DMS 273 (cell line): ENCODE results near the gene CYB5D1.

Experiments
- DNase-seq: peaks from one replicate; lab custom pipeline; 2025; ENCODE audit not compliant: unreplicated experiment; lab: John Stamatoyannopoulos, UW

The CYB5D1 gene

GRCh38 chr17:7885367-7886226 is 27.8 kb downstream of the CYB5D1 start:
- peak; percentile 61 for DNase-seq

DNA sequence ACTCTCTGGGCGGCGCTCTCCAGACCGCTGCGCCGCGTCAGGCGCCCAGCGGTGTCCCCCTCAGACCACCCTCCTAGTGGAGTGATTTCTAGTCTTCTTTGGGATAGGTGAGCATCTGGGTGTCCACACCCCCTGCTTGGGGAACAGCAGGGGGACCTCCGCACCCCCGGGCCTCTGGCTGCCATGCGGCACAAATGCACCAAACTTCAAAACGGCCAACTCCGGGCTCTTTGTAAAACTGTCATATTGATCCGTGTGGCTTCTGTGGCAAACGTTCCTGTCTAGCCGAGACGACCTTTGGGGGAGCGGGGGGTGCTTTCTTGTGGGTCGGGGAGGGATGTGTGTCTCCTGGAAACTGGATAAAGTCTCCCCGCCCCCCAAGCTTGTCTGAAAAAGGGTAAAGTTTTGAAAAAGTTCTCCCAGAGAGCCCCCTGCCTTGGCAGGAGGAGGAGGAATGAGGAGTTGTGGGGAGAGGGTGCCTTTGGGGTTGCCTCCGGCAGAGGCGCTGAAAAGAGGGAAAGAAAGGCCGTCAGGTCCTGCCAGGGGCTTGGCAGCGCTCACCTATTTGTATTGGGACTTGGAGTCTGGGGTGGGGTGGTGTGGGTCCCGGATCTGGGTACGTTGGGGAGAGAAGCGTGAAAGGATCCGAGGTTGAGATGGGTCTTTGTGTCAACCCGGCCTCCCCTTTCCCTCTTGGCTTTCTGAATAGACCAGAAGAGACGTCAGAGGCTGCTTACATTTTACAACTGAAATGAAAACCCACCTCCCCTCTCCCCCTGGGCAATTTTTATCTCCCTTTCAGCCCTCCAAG is 28.6 kb downstream of the CYB5D1 start:
- DNase-seq: peak; percentile 61

- DNase-seq: peak; percentile 74
Measured at GRCh38 chr17:7887038-7887481, 29.3 kb downstream of the CYB5D1 start.

DNA sequence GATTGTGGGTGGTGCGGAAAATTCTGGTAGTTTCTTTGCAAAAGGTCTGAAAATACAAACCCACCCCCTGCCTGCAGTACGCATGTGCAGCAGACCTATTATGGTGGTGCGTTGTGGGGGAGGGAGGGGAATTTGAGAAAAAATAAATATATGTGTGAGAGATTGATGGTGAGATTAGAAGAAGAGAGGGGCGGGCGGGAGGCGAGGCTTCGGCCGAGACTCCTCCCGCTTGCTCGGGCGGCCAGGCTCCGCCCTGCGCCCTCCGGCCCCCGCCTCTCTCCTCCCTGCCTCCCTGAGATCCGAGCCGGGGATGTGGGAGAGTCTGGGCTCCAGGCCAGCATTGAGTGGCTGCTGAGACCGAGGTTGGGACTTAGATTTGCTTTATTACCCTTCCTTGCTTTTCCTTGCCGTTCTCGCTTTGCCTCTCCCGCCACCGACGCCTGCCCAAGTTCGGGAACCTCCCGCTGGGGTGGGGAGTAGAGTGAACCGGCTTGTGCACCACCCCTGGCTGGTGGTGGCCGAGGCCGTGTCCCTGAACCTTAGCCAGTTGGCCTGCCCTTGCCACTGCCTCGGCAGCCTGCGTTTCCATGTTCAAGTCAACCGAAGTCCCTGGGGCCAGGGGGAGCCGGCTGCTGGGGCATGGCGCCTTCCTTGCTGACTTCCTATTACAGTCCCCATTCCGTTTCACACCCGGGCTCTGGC is 29.8 kb downstream of the CYB5D1 start:
- DNase-seq: peak; percentile 96

DNA sequence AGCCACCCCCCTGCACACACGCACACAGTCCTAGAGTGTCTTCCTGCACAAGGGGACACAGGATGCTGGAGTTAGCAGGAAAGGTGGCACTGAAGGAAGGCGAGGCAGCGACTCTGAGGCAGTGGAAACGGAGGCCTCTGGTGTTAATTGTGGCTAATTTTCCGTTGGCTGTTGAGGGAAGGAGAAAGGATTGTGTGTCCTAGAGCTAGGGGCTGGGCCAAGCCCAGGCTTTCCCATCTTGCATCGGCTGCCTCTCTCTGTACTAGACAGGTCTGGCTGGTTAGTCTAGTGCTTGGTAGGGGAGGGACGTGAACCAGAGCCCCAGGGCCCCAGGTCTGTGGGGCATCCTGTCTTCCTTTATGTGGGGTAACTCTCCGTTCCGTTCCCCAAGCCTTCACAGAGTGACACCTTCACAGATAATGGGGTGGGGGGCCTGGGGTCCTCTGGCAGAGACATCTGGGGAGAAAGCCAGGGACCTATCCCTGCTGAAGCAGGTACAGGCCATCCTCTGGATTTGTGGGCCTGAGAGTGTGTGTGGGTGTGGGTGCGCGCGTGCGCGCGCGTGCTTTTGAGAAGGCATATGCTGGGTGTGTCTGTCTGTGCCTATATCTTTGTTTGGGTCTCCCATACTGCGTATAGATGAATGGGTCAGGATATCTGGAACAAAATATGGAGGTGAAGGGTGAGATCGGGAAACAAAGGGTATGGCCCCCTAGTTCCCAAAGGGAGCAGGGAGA is 30.5 kb downstream of the CYB5D1 start, which contains the start of gene CHD3:
TSS of gene CHD3 (plus strand) at position 606 of the 737 bp plus-strand sequence. CDS start 212 bp downstream, outside the sequence.
- DNase-seq: peak; percentile 56

GRCh38 chr17:7889166-7889955 is 31.6 kb downstream of the CYB5D1 start:
- DNase-seq: peak; percentile 99

DNA sequence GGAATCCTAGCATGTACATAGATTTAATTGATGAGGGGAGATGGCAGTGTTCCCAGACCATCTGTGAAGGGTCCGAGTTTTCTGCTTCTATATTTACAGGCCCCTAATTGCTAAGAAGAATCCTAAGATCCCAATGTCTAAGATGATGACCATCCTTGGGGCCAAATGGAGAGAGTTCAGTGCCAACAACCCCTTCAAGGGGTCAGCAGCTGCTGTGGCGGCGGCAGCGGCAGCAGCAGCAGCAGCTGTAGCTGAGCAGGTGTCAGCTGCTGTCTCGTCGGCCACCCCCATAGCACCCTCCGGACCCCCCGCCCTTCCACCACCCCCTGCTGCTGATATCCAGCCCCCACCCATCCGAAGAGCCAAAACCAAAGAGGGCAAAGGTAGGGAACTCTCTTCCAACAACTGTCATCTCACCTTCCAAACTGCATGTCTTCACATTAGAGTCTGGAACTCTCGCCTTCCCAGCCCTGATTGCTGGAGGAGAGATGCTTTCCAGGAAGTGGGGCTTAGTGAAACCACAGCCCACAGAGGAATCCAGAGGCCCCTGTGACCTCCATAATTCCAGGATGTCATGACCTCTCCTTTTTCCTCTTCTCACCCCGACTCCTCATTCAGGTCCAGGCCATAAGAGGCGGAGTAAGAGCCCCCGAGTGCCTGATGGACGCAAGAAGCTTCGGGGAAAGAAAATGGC is 35.5 kb downstream of the CYB5D1 start:
- DNase-seq: no peak

DNA sequence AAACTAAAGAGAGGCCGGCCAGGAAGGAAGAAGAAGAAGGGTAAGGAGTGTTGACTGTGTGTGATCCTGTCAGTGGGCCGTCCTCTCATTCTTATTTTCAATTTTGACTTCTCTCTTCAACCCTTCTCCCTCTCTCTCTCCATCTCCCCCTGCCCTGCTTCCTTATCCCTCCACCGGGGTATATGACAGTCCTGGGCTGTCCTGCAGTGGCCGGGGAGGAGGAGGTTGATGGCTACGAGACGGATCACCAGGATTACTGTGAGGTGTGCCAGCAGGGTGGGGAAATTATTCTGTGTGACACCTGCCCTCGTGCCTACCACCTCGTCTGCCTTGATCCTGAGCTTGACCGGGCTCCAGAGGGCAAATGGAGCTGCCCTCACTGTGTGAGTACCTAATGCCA is 36.4 kb downstream of the CYB5D1 start:
- DNase-seq: no peak

DNA sequence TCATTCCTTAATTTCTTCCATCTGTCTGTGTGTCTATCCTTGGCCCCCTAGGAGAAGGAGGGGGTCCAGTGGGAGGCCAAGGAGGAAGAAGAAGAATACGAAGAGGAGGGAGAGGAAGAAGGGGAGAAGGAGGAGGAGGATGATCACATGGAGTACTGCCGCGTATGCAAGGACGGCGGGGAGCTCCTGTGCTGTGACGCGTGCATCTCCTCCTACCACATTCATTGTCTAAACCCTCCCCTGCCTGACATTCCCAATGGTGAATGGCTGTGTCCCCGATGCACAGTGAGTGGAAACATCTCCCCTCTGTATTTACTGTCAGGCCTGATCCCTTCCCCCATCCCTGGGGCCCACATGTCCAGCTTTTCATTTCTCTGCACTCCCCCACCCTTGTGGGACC is 37.1 kb downstream of the CYB5D1 start:
- DNase-seq: no peak

- no peak for DNase-seq
Measured at GRCh38 chr17:7897090-7897489, 39.3 kb downstream of the CYB5D1 start.

- DNase-seq: peak; percentile 51
Measured at GRCh38 chr17:7897773-7898172, 40.0 kb downstream of the CYB5D1 start.

DNA sequence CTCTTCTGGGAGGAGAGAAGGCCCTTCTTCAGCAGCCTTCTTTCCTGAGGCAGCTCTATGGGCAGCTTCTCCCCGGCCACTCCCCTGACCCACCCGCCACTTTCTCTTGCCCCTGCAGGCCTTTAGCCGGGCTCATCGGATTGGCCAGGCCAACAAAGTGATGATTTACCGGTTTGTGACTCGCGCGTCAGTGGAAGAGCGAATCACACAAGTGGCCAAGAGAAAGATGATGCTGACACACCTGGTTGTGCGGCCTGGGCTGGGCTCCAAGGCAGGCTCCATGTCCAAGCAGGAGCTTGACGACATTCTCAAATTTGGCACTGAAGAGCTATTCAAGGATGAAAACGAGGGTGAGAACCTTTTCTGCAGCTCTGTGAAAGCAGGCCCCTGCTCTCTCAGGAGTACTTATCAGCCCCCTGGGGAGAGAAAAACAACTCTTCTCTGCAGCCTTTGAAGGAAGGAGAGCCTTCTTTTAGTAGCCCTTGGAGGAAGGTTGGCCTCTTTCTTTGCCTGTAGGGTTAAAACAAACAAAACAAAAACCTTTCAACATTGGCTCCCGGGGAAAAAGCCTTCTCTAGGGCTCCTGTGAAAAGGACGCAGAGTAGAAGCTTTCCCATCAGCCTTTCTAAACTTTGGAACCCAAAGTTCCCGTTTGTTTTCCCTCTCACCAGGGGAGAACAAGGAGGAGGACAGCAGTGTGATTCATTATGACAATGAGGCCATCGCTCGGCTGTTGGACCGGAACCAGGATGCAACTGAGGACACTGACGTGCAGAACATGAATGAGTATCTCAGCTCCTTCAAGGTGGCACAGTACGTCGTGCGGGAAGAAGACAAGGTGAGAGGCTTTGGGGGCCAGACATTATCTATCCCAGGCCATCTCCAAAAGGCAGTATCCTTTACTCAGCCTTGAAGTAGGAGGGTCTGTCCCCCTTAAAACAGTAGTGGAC is 45.6 kb downstream of the CYB5D1 start:
- DNase-seq: no peak

DNA sequence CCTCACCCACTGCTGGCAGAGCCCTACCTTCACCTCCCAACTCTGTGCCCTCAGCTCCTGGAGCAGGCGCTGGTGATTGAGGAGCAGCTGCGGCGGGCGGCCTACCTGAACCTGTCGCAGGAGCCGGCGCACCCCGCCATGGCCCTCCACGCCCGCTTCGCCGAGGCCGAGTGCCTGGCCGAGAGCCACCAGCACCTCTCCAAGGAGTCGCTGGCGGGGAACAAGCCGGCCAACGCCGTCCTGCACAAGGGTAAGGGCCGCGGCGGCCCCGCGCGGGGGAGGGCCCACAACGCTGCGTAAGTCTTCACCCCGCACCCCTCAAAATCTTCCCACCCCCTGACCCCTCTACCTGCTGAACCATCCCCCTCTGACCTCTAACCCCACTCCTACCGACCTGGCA is 51.3 kb downstream of the CYB5D1 start:
- DNase-seq: no peak

DNA sequence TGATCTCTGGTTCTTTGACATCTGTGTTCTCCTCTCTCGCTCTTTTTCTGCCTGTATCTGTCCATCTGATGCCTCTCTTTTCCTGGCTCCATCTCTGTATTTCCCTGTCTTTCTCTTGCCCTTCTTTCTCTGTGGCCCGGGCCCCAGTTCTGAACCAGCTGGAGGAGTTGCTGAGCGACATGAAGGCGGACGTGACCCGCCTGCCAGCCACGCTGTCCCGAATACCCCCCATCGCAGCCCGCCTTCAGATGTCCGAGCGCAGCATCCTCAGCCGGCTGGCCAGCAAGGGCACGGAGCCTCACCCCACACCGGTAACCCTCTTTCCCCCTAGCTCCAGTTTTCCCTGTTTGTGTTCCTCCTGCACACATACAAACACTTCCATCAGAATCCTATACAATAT is 52.5 kb downstream of the CYB5D1 start:
- DNase-seq: no peak

GRCh38 chr17:7910711-7911110 is 52.9 kb downstream of the CYB5D1 start:
- no peak for DNase-seq

DNA sequence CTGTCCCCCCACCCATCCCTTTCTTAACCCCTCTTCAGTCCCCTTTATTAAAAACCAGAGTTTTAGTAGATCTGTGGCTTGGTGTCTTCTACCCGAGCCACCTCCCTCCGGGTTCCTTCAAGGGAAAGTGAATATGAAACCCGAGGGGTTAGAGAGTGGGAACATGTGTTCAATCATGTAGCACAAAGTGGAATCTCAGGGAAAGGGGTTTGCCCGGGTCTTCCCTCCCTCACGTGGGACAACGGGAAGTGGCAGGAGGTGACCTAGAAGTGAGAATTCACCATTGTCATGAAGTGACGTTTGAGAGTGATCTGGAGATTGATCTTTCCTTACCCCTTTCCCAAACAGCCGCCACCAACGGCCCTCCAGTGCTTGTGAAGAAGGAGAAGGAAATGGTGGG is 53.3 kb downstream of the CYB5D1 start:
- no peak for DNase-seq
